ENCODE results near the gene PIK3R3. TPM values are rescaled to one million over a fixed set of nuclear protein-coding genes. Genes with fewer than 3 reads are reported as not detected.
"Not testable (repeated sequence)": the region's sequence is repeated elsewhere in the genome, so short reads cannot be mapped to it uniquely, and the experiment has no call there.

Gene PIK3R3
- total and polyA plus RNA-seq, 5 donors from 2014 or later, result 3.2 to 7.7 (median 4.9) TPM

DNA sequence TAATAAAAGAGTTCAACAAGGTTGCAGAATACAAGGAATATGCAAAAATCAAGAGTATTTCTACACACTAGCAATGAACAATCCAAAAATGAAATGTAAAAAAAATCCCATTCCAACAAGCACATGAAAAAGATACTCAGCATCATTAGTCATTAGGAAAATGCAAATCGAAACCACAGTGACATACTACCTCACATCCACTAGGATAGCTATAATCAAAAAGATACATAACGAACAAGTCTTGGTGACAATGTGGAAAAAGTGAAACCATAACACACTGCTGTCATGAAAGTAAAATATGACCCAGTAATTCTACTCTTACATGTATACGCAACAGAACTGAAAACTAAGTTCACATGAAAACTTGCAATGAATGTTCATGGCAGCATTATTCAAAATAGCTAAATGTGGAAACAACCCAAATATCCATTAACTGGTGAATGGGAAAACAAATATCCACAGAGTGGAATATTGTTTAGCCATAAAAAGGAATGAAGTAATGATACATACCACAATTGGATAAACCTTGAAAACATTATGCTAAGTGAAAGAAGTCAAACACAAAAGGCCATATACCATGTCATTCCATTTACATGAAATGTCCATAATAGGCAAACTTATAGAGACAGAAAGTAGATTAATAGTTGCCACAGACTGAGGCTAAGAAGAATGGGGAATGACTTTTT, 34.3 kb downstream of the PIK3R3 start:
- H3K4me3 ChIP-seq (ENCODE audit: low read depth, low read length), result no peak overlapping the region
- Mint-ChIP-seq H3K4me1 (peaks cover 0 to 6% (median 3%) of the 10 kb centered on the region in 4 donors), H3K36me3 (no peaks in the 10 kb centered on the region), H3K27me3 (peaks cover 23% of the 10 kb centered on the region), H3K4me3 (no peak overlapping the region), H3K27ac (peak overlapping the region in 1 of 3 donors; percentile 14), H3K9me3 (peaks cover 0 to 5% (median 0%) of the 10 kb centered on the region in 7 donors)
- H3K27ac ChIP-seq (ENCODE audit: insufficient read depth, low read length, poor library complexity, severe bottlenecking), result no peak overlapping the region
- peaks cover 0 to 4% of the 10 kb centered on the region in 2 experiments for H3K9me3 ChIP-seq (ENCODE audit: control insufficient read depth in 2 of 2, low read length in 2 of 2)
- no peaks in the 10 kb centered on the region for H3K4me1 ChIP-seq (ENCODE audit: control insufficient read depth, insufficient read depth, low read length, poor library complexity, severe bottlenecking)
- H3K27me3 ChIP-seq (ENCODE audit: control insufficient read depth, insufficient read depth, low read length), result no peaks in the 10 kb centered on the region
- no peak for DNase-seq
- ATAC-seq (ENCODE audit: low read depth in 2 of 2), result no peak
- H3K36me3 ChIP-seq (ENCODE audit: control insufficient read depth, insufficient read depth, low read length), result no peaks in the 10 kb centered on the region

DNA sequence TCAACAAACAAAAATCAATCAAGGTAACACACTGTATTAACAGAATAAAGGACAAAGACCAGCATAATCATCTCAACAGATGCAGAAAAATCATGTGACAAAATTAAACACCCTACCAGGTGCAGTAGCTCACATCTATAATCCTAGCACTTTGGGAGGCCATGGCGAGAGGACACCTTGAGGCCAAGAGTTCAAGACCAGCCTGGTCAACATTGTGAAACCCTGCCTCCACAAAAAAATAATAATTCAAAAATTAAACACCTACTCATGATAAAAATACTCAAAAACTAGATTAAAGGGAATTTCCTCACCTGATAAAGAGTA, 35.3 kb downstream of the PIK3R3 start:
- no peak overlapping the region for H3K27ac ChIP-seq (ENCODE audit: insufficient read depth, low read length, poor library complexity, severe bottlenecking)
- peaks cover 23% of the 10 kb centered on the region for H3K27me3 Mint-ChIP-seq

DNA sequence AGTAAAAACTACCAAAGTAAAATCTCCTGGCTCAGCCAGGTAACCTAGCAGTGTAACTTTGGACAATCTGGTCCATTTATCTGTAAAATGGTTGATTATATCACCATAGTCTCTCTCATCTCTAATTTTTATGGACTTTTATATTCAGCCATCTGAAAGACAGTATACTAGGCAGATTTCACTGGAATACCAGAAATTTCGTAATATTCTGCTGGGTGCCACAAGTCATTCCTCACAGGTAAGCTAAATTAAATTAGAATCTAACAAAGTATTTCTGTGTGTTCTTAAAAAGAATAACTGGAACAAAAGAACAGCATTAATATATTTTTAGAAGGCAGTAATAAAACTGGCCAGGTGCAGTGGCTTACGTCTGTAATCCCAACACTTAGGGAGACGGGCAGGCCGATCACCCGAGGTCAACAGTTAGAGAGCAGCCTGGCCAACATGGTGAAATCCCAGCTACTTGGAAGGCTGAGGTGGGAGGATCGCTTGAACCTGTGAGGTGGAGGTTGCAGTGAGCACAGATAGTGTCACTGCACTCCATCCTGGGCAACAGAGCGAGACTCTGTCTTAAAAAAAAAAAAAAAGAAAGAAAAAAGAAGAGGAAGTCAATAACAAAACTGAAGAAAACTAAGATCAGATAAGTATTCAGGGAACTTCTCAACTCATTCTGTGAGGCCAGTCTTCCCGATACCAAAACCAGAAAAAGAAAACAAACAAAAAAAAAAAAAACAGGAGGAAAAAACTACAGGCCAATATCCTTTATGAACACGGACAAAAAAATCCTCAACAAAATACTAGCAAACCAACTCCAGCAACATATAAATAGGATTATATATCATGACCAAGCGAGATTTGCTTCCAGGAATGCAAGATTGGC, 35.9 kb downstream of the PIK3R3 start:
- Histone ChIP-seq H3K27me3 (ENCODE audit: control insufficient read depth, insufficient read depth, low read length) (no peaks in the 10 kb centered on the region), H3K4me3 (ENCODE audit: low read depth, low read length) (no peak overlapping the region), H3K27ac (ENCODE audit: insufficient read depth, low read length, poor library complexity, severe bottlenecking) (no peak overlapping the region), H3K36me3 (ENCODE audit: control insufficient read depth, insufficient read depth, low read length) (no peaks in the 10 kb centered on the region), H3K4me1 (ENCODE audit: control insufficient read depth, insufficient read depth, low read length, poor library complexity, severe bottlenecking) (no peaks in the 10 kb centered on the region), H3K9me3 (ENCODE audit: control insufficient read depth in 2 of 2, low read length in 2 of 2) (peaks cover 0 to 4% of the 10 kb centered on the region in 2 experiments)
- Mint-ChIP-seq H3K36me3 (no peaks in the 10 kb centered on the region), H3K4me3 (no peak overlapping the region), H3K27me3 (peaks cover 23% of the 10 kb centered on the region), H3K27ac (peak overlapping the region in 1 of 3 donors; percentile 47), H3K9me3 (peaks cover 0 to 5% (median 0%) of the 10 kb centered on the region in 7 donors), H3K4me1 (peaks cover 0 to 6% (median 3%) of the 10 kb centered on the region in 4 donors)
- DNase-seq (no peak), ATAC-seq (ENCODE audit: low read depth in 2 of 2) (no peak)

More for the DNA sequence above, 35.3 kb downstream of the PIK3R3 start:
- H3K36me3 Mint-ChIP-seq, result no peaks in the 10 kb centered on the region
- H3K36me3 ChIP-seq (ENCODE audit: control insufficient read depth, insufficient read depth, low read length), result no peaks in the 10 kb centered on the region
- peaks cover 0 to 4% of the 10 kb centered on the region in 2 experiments for H3K9me3 ChIP-seq (ENCODE audit: control insufficient read depth in 2 of 2, low read length in 2 of 2)
- peaks cover 0 to 6% (median 3%) of the 10 kb centered on the region in 4 donors for H3K4me1 Mint-ChIP-seq
- no peaks in the 10 kb centered on the region for H3K27me3 ChIP-seq (ENCODE audit: control insufficient read depth, insufficient read depth, low read length)
- no peak overlapping the region for H3K4me3 ChIP-seq (ENCODE audit: low read depth, low read length)
- no peak overlapping the region for H3K4me3 Mint-ChIP-seq
- ATAC-seq (ENCODE audit: low read depth in 2 of 2), result no peak
- no peak overlapping the region for H3K27ac Mint-ChIP-seq
- peaks cover 0 to 5% (median 0%) of the 10 kb centered on the region in 7 donors for H3K9me3 Mint-ChIP-seq
- no peaks in the 10 kb centered on the region for H3K4me1 ChIP-seq (ENCODE audit: control insufficient read depth, insufficient read depth, low read length, poor library complexity, severe bottlenecking)
- no peak for DNase-seq

DNA sequence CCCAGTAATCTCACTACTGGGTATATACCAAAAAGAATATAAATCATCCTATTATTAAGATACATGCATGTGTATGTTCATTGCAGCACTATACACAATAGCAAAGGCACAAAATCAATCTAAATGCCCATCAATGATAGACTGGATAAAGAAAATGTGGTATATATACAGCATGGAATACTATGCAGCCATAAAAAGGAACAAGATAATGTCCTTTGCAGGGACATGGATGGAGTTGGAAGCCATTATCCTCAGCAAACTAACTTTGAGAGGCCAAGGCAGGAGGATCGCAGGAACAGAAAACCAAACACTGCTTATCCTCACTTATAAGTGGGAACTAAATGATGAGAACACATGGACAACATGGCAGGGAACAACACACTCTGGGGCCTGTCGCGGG, 37.3 kb downstream of the PIK3R3 start:
- not testable (repeated sequence) for H3K27ac ChIP-seq (ENCODE audit: insufficient read depth, low read length, poor library complexity, severe bottlenecking); H3K36me3 Mint-ChIP-seq; H3K4me3 ChIP-seq (ENCODE audit: low read depth, low read length); H3K9me3 Mint-ChIP-seq; H3K36me3 ChIP-seq (ENCODE audit: control insufficient read depth, insufficient read depth, low read length); H3K27me3 ChIP-seq (ENCODE audit: control insufficient read depth, insufficient read depth, low read length); H3K27ac Mint-ChIP-seq; H3K4me1 Mint-ChIP-seq; ATAC-seq (ENCODE audit: low read depth in 2 of 2); DNase-seq; H3K4me3 Mint-ChIP-seq; H3K4me1 ChIP-seq (ENCODE audit: control insufficient read depth, insufficient read depth, low read length, poor library complexity, severe bottlenecking); H3K9me3 ChIP-seq (ENCODE audit: control insufficient read depth in 2 of 2, low read length in 2 of 2)
- H3K27me3 Mint-ChIP-seq, result peaks cover 18% of the 10 kb centered on the region

DNA sequence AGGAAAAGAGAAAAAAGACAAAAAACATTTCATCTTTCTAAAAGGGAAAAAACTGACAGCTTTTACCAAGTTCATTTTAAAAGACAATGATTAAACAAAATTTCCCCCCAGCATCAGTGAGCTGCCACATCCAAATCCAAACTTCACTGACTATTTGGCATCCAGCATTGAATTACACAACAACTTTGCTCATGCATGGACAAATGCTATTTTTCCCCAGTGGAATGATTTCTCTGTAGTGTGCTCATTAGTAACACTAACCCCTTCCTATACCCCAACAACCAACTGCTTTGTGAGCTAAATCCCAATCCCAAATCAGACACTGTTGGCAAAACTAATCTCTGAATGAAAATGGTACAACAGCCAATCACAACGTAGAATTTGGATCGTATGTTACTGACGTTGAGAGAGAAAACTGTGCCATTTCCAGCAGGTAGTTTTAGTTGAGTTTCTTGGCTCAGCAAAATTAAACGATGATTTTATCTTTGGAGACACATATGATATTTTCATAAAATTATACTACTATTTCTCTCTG, 37.9 kb downstream of the PIK3R3 start:
- Mint-ChIP-seq H3K36me3 (no peaks in the 10 kb centered on the region), H3K9me3 (peaks cover 0 to 5% (median 0%) of the 10 kb centered on the region in 7 donors), H3K27ac (no peak overlapping the region), H3K4me3 (no peak overlapping the region), H3K27me3 (peaks cover 17% of the 10 kb centered on the region), H3K4me1 (peaks cover 0 to 6% (median 3%) of the 10 kb centered on the region in 4 donors)
- Histone ChIP-seq H3K9me3 (ENCODE audit: control insufficient read depth in 2 of 2, low read length in 2 of 2) (peaks cover 0 to 2% of the 10 kb centered on the region in 2 experiments), H3K4me3 (ENCODE audit: low read depth, low read length) (no peak overlapping the region), H3K4me1 (ENCODE audit: control insufficient read depth, insufficient read depth, low read length, poor library complexity, severe bottlenecking) (no peaks in the 10 kb centered on the region), H3K36me3 (ENCODE audit: control insufficient read depth, insufficient read depth, low read length) (no peaks in the 10 kb centered on the region), H3K27ac (ENCODE audit: insufficient read depth, low read length, poor library complexity, severe bottlenecking) (no peak overlapping the region), H3K27me3 (ENCODE audit: control insufficient read depth, insufficient read depth, low read length) (no peaks in the 10 kb centered on the region)
- DNase-seq (no peak), ATAC-seq (ENCODE audit: low read depth in 2 of 2) (no peak)

DNA sequence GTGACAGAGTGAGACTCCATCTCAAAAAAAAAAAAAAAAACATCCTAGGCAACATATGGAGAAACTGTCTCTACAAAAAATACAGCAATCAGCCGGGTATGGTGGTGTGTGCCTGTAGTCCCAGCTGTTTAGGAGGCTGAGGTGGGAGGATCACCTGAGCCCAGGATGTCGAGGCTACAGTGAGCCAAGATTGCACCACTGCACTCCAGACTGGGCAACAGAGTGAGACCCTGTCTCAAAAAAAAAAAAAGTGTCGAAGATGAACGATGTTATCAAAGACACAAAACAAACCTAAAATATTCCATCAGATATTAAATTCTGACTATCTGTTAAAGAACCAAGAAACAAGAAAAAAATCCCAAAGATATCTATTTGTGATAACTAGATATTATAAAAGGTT, 38.6 kb downstream of the PIK3R3 start:
- H3K27ac Mint-ChIP-seq, result peak overlapping the region in 1 of 3 donors; percentile 35
- not testable (repeated sequence) for DNase-seq; ATAC-seq (ENCODE audit: low read depth in 2 of 2)

DNA sequence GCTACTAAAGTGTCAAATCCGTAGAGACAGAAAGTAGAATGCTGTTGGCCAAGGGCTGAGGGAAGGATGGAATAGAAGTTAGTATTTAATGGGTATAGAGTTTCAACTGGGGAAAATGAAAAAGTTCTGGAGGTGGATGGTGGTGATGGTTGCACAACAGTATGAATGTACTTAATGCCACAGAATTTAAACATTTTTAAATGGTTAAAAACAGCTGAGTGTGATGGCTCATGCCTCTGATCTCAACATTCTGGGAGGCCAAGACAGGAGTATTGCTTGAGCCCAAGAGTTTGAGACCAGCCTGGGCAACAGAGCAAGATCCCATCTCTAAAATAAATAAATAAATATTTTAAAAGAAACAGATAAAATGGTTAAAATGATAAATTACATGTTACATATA, 44.5 kb downstream of the PIK3R3 start:
- no peak overlapping the region for H3K27ac Mint-ChIP-seq
- H3K36me3 Mint-ChIP-seq, result no peaks in the 10 kb centered on the region
- H3K9me3 Mint-ChIP-seq, result peaks cover 0 to 2% (median 0%) of the 10 kb centered on the region in 7 donors
- Histone ChIP-seq H3K4me3 (ENCODE audit: low read depth, low read length) (no peak overlapping the region), H3K4me1 (ENCODE audit: control insufficient read depth, insufficient read depth, low read length, poor library complexity, severe bottlenecking) (no peaks in the 10 kb centered on the region), H3K9me3 (ENCODE audit: control insufficient read depth in 2 of 2, low read length in 2 of 2) (no peaks in the 10 kb centered on the region), H3K36me3 (ENCODE audit: control insufficient read depth, insufficient read depth, low read length) (no peaks in the 10 kb centered on the region), H3K27ac (ENCODE audit: insufficient read depth, low read length, poor library complexity, severe bottlenecking) (no peak overlapping the region), H3K27me3 (ENCODE audit: control insufficient read depth, insufficient read depth, low read length) (no peaks in the 10 kb centered on the region)
- DNase-seq, result no peak
- no peak overlapping the region for H3K4me3 Mint-ChIP-seq
- no peaks in the 10 kb centered on the region for H3K27me3 Mint-ChIP-seq
- no peak for ATAC-seq (ENCODE audit: low read depth in 2 of 2)
- no peaks in the 10 kb centered on the region for H3K4me1 Mint-ChIP-seq

More for the DNA sequence above, 38.6 kb downstream of the PIK3R3 start:
- not testable (repeated sequence) for H3K9me3 Mint-ChIP-seq; H3K27ac ChIP-seq (ENCODE audit: insufficient read depth, low read length, poor library complexity, severe bottlenecking); H3K4me1 ChIP-seq (ENCODE audit: control insufficient read depth, insufficient read depth, low read length, poor library complexity, severe bottlenecking); H3K36me3 ChIP-seq (ENCODE audit: control insufficient read depth, insufficient read depth, low read length); H3K4me3 ChIP-seq (ENCODE audit: low read depth, low read length); H3K4me1 Mint-ChIP-seq; H3K4me3 Mint-ChIP-seq; H3K36me3 Mint-ChIP-seq; H3K9me3 ChIP-seq (ENCODE audit: control insufficient read depth in 2 of 2, low read length in 2 of 2); H3K27me3 ChIP-seq (ENCODE audit: control insufficient read depth, insufficient read depth, low read length)
- peaks cover 13% of the 10 kb centered on the region for H3K27me3 Mint-ChIP-seq

All from CD4-positive, CD25-positive, alpha-beta regulatory T cell (primary cell).